Stimulated activated CD8-positive, alpha-beta memory T cell treated with anti-CD3 and anti-CD28 coated beads, Interleukin-4, amount 100 ng/mL, for 4 hours (primary cell): ENCODE measurements around the gene POLR3A.
A peak's percentile ranks its signal among the peaks of the same experiment; 100 is the strongest.
"Not testable (repeated sequence)": the region's sequence is repeated elsewhere in the genome, so short reads cannot be mapped to it uniquely, and the experiment has no call there.

Experiments used
- DNase-seq, 2 donors: peaks; one replicate each; pipeline ENCODE4 v3.0.0-alpha.2; 2020; ENCODE audit warnings: low read depth in 2 of 2, low spot score in 1 of 2

The POLR3A gene

DNA sequence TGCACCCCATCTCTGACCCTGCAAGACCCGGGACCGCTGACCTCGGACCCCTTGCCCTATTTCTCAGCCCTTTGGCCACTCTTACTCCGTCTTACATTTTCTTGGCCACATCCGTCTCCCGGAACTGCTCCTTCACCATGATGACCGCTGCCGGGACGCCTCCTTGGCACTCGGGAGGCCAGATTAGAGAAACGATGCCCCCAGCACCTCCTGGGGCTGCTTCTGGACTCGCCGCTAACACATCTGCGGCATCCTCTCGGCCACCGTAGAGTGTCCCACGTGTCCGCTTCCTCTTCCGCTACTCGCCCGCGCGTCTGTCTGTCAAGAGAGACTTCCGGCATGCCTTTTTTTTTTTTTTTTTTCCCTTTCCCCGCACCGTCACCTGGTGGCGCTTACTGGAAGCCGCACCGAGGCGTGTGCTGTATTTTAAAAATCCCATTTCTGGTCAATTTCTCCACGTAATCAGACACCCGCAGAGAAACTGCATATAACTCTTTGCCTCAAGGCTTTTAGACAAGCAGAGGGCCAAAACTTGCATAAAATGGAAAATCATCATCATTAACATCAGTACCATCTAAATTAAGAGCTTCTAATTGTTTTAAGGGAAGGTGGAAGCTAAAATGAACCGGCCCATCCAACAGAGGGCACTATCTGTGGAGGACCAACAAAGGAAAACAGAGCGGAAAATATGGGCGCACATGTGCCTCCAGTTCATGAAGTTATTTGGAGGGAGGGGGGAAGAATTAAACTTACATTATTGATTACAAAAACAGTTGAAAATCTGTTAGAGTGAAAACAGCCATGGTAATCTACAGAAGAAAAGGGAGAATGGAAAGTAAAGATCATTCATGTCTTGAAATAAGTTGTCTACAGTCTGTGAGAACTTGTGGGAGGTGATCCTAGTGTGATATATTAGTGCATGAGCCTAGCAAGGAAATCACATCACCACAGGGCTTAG is at the start of gene POLR3A:
TSS of gene POLR3A (minus strand) at position 247 of the 958 bp plus-strand sequence. CDS start at position 139, 108 bp downstream.
- DNase-seq, result peak; percentile 80 to 88

- no peak for DNase-seq
These were observed 49.4 kb upstream of the POLR3A start for GRCh38 chr10:78078539-78079330.

DNA sequence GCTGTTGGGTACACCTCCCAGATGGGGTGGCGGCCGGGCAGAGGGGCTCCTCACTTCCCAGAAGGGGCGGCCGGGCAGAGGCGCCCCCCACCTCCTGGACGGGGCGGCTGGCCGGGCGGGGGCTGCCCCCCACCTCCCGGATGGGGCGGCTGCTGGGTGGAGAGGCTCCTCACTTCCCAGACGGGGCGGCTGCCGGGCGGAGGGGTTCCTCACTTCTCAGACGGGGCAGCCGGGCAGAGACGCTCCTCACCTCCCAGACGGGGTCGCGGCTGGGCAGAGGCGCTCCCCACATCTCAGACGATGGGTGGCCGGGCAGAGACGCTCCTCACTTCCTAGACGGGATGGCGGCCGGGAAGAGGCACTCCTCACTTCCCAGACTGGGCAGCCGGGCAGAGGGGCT is 46.5 kb upstream of the POLR3A start:
- DNase-seq, result not testable (repeated sequence)

DNA sequence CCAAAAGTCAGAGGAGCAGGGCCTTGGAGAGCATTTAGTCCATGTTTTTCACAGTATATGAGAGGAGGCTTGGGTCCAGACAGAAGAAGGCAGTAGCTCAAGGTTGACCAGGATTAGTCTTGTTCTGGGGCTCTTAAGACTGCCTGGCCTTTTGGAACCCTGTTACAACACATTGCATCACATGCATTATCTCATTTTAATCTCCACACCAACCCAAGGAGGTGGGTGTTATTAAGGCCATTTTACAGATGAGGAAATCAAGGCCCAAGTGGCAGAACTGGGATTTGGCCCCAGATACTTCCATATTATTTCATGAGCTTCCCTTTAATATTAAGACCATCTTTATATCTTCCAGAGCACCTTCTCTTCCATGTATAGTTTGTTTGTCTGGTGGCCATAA is 43.2 kb upstream of the POLR3A start:
- DNase-seq, result no peak

- DNase-seq, result no peak
These were observed 42.5 kb upstream of the POLR3A start for GRCh38 chr10:78071857-78072179.

GRCh38 chr10:78071140-78071856 is 42.0 kb upstream of the POLR3A start:
- no peak for DNase-seq

GRCh38 chr10:78070726-78071125 is 41.4 kb upstream of the POLR3A start:
- no peak for DNase-seq

- DNase-seq, result not testable (repeated sequence)
These were observed 40.7 kb upstream of the POLR3A start for GRCh38 chr10:78070064-78070463.

DNA sequence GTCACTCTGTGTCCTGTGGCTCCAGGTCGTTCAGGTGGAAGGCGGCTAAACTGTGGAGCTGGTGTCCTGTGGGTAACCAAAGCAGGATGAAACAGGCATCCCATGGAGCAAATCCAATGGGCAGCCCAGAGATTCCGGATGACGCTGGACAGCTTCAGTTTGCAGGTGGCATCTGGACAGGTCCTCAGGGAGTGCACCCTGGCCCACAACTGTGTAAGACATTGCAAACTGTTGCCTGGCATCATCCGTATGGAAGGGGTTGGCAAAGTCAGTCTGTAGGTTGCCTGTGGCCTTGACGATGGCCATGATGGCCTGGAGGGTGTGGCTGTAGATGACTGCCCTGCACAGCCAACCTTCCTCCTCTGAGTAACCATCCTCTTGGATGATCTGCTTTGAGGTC is 39.8 kb upstream of the POLR3A start:
- DNase-seq, result no peak

GRCh38 chr10:78066728-78067430 is 37.6 kb upstream of the POLR3A start:
- DNase-seq, result no peak

- DNase-seq, result no peak
These were observed 36.7 kb upstream of the POLR3A start for GRCh38 chr10:78066012-78066411.

DNA sequence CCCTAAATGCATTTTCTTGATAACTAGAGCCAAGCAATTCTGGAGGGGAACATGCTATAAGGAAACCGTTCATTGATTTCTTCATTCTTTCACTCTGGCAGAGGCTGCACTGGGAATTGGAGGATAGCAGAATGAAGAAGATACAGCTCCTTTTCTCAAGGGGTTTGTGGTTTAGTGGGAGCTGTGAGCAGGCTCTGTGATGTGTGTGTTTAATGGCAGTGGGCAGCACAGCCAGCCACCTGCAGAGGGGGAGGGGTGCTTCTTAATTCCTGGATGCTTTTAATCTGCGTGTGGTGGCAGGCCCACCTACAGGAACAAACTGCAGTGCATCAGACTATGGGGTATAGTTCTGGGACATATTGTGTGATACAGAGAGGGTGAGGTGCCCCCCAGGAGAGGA is 36.3 kb upstream of the POLR3A start:
- no peak for DNase-seq

- not testable (repeated sequence) for DNase-seq
These were observed 35.6 kb upstream of the POLR3A start for GRCh38 chr10:78064919-78065318.

GRCh38 chr10:78063236-78063635 is 33.9 kb upstream of the POLR3A start:
- no peak for DNase-seq

- no peak for DNase-seq
These were observed 33.0 kb upstream of the POLR3A start for GRCh38 chr10:78062296-78062695.

DNA sequence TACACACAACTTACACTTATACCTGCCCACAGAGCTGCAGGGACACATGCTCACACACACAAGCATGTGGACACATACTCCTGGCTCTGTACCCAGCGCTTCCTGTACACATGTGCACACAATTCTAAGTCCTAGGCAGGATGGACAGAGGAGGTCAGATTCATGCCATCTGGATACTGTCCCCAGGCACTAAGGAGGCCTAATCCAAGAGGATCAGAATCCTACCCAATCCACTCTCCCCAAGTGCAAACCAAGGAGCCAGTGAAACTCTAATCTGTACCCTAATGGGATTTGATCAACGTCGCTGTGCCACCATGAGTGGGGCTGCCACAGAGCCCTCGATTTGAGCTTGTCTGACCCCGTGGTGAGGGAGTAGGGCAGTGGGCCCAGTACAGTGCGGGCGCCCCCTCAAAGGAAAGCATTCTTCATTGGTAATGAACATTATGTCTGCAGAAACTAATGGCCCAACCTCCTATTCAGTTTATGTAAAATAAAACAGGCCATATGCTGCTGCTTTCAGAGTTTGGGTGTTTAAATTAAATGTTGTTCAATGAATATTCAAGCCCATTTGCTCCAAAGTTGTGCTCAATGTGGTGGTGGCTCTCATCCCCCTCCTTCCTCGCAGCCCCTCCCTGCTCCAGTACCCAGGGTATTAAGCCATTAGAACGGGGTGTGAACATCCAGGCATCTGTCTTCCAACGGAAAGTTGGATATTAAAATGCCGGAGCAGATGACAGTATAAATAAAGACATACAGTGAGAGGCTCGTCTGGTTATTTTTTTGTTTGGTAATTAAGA is 30.8 kb upstream of the POLR3A start:
- no peak for DNase-seq

DNA sequence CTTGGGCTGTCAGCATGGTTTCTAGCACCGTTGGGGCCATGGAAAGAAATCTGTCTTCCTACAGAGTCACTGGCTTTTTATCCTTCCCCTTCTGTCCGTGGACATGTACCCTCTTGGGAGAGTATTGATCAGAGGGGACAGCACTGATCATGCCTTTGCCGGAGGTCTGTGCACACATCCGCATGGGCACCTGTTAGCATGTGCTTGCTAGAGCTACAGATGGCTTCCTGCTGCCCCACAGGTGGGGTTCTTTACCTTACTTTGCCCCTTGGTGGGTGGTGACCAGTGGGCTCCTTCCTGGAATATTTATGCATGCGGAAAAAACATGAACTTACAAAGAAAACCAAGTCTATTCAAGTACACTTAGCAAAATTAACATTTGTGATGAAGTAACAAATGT is 29.2 kb upstream of the POLR3A start:
- DNase-seq, result no peak

GRCh38 chr10:78053211-78053868 is 24.0 kb upstream of the POLR3A start:
- DNase-seq, result no peak

GRCh38 chr10:78049851-78050250 is 20.5 kb upstream of the POLR3A start:
- DNase-seq, result no peak
